Fibroblast of lung (primary cell): ENCODE data around the gene C4BPA.

Experiments
- EZH2 ChIP-seq: IDR thresholded peaks from 2 replicates; pipeline ENCODE4 v1.5.1; 2012; ENCODE audit warnings: low read length, control low read depth, mild to moderate bottlenecking; ENCODE audit errors: missing control alignments
- TF ChIP-seq, protein P1 (sequence below), 2 donors: IDR thresholded peaks in 1 of 2; conservative IDR thresholded peaks in 1 of 2; 1 replicate in 1 of 2; 2 replicates in 1 of 2; pipeline ENCODE4 v1.5.1; 2011 to 2012; ENCODE audit warnings: low read length in 2 of 2, control low read depth in 1 of 2, inconsistent platforms in 1 of 2, low read depth in 1 of 2, mild to moderate bottlenecking in 1 of 2

DNA sequence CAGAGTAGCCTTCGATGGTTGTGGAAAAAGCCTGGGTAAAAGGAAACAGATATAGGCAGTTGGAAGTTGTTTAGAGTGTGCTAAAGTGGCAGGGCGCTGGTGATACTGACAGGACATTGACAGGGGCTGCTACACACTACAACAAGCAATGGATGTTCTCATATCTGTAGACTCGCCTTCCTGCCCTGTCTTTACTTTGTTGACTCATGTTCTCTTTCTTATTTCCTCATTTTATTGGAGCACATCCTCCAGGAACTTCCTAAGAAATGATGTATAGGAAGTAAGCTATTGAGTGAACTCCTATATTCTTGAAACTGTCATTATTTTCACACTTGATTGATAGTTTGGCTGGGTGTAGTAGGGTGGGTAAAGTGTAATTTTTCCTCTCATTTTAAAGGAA lies 51.0 kb downstream of the C4BPA start:
- TF ChIP-seq, protein P1, sequence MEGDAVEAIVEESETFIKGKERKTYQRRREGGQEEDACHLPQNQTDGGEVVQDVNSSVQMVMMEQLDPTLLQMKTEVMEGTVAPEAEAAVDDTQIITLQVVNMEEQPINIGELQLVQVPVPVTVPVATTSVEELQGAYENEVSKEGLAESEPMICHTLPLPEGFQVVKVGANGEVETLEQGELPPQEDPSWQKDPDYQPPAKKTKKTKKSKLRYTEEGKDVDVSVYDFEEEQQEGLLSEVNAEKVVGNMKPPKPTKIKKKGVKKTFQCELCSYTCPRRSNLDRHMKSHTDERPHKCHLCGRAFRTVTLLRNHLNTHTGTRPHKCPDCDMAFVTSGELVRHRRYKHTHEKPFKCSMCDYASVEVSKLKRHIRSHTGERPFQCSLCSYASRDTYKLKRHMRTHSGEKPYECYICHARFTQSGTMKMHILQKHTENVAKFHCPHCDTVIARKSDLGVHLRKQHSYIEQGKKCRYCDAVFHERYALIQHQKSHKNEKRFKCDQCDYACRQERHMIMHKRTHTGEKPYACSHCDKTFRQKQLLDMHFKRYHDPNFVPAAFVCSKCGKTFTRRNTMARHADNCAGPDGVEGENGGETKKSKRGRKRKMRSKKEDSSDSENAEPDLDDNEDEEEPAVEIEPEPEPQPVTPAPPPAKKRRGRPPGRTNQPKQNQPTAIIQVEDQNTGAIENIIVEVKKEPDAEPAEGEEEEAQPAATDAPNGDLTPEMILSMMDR (conservative IDR thresholded peaks at IDR 0.05 in 1 of 2, IDR thresholded peaks at IDR 0.05 in 1 of 2; ENCODE audit: low read depth in 1 of 2, low read length in 2 of 2): no peak
- TF ChIP-seq EZH2: no peak
